OCI-LY1 (cell line): Measurements from ENCODE around the gene HSPB2.

Source experiments
- CTCF ChIP-seq: fragments of 200-600 bp; sonication (generic), shearing (Covaris generic); IDR thresholded peaks from 2 replicates; pipeline ENCODE4 v1.5.1; 2017; ENCODE audit warnings: mild to moderate bottlenecking, antibody characterized with exemption, low read length, moderate library complexity, mixed read lengths
- EZH2 ChIP-seq: fragments of 200-600 bp; sonication (generic), shearing (Covaris generic); IDR thresholded peaks from 2 replicates; pipeline ENCODE4 v1.8.0; 2017; ENCODE audit warnings: borderline replicate concordance, mixed run types, mild to moderate bottlenecking, antibody characterized with exemption, low read length, moderate library complexity, mixed read lengths

GRCh38 chr11:111944139-111944538 lies 31.6 kb downstream of the HSPB2 start:
- TF ChIP-seq CTCF: no peak
- TF ChIP-seq EZH2: no peak
